ENCODE results near the gene GATD1.

DNA sequence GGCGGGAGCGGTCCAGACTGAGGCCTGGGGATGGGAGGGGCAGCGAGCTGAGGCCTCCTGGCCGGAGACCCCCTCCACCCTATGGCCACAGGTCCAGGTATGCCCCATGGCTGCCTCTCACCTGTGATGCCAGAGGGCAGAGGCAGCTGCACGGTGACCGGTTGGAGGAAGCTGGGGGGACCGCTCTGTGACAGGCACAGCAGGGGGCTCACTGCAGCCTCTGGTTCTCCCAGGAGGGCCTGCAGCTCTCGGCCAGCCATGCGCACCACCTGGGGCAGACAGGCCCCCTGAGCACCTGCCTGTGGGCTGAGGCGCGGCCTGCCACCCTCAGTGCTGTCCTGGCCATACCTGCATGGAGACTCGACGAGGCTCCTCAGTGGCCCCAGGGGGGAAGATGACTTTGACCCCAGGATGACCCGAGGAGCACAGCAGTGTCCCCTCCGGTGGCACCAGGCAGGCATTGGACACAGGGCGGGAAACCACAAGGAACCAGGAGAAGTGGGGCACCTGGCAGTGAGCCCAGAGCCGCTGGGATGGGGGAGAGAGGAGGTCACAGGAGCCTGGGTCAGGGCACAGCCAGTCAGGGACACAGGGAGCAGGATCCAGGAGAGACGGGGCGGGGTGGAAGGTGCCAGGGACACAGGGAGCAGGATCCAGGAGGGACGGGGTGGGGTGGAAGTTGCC, 24.0 kb upstream of the GATD1 start:
- TF ChIP-seq, protein P1, sequence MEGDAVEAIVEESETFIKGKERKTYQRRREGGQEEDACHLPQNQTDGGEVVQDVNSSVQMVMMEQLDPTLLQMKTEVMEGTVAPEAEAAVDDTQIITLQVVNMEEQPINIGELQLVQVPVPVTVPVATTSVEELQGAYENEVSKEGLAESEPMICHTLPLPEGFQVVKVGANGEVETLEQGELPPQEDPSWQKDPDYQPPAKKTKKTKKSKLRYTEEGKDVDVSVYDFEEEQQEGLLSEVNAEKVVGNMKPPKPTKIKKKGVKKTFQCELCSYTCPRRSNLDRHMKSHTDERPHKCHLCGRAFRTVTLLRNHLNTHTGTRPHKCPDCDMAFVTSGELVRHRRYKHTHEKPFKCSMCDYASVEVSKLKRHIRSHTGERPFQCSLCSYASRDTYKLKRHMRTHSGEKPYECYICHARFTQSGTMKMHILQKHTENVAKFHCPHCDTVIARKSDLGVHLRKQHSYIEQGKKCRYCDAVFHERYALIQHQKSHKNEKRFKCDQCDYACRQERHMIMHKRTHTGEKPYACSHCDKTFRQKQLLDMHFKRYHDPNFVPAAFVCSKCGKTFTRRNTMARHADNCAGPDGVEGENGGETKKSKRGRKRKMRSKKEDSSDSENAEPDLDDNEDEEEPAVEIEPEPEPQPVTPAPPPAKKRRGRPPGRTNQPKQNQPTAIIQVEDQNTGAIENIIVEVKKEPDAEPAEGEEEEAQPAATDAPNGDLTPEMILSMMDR (IDR thresholded peaks at IDR 0.05), result no peak
- TF ChIP-seq POLR2A (IDR thresholded peaks at IDR 0.05), result no peak

Measured in testis (tissue), 2 donors.